Stimulated activated CD8-positive, alpha-beta memory T cell treated with anti-CD3 and anti-CD28 coated beads, Interleukin-12 subunit alpha, Interleukin-12 subunit beta, amount 100 ng/mL, for 4 hours (primary cell): ENCODE measurements around the gene HIPK4.
A peak's percentile ranks its signal among the peaks of the same experiment; 100 is the strongest.

ENCODE experiments used
- DNase-seq: peaks from one replicate; pipeline ENCODE4 v3.0.0-alpha.2; 2020; ENCODE audit warnings: low read depth

HIPK4 gene

DNA sequence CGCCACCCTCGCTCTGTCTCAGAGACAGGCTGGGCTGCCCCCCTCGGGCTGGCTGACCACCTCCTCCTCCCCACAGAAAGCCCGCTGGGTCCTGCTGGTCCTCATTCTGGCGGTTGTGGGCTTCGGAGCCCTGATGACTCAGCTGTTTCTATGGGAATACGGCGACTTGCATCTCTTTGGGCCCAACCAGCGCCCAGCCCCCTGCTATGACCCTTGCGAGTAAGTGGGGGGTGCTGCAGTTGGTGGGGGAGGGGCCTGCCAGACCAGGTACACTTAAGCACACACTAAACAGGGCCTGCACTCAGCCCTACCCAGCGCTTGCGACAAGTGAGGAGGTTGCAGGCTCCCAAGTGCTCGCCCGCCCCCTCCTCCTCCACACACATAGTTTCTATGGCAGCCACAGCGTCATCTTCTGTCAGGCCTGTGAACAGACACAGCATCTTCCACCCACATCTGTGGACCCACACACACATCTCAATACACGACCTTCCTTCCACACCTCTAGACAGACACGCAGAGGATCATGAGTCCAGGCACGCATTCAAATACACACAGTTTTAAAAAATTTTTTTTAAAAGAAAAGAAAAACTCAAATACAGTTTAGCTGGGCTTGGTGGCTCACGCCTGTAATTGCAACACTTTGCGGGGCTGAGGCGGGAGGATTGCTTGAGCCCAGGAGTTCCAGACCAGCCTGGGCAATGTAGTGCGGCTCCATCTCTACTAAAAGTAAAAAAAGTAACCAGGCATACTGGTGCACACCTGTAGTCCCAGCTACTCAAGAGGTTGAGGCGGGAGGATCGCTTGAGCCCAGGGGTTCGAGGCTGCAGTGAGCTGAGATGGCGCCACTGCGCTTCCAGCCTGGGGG, 23.1 kb downstream of the HIPK4 start:
- no peak for DNase-seq

DNA sequence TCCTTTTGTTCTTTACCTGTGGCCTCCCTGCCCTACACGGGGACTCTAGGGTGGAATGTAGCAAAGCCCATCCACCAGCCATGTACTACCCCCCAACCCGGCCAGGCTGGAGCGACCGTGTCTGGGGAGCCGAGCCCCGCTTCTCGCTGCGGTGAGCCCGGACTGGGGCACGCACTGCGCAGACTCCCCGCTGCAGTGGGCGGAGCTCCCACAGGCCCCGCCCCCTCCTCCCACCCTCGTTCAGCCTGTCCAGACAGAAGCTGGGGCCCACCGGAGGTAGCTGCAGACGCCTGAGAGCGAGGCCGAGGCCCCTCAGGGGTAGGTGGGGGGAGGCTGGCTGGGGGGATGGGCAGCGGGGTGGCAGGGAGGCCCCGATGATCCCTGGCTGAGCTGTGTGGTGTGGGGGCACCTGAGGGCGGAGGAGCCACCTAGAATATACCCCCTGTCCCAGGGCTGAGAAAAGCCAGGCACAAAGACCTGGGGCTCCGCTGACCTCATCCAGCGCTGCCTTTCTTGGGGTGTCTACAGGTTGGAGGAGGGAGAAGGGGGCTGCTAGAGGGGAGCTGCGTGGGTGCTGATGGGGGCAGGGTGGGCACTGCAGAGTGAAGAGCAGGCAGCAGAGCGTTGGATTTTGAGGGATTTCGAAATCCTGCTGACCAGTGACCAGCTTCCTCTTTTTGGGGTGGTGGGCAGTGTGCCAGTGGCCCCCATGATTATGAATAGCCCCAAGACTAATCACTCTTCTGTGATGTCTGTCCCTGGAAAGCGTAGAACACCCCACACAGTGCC, 24.2 kb downstream of the HIPK4 start:
- peak; percentile 19 for DNase-seq

DNA sequence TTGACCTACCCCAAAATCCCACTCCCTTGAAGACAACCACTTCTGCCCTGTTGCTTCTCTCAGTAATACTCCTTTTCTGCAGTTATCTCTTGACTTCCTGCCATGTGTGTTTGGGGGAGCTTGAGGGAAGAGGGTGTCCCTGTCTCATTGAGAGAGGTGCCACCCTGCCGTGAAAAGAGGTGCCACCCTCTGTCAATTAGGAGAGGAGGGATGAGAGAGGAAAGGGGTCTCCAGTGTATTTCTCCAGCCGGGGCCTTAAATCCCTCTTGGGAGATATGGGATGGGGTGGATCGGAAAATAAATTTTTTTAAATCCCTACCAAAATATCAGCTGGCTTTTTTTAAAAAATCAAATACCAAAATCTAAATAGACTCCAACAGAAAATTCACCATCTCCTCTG, 25.0 kb downstream of the HIPK4 start:
- no peak for DNase-seq

DNA sequence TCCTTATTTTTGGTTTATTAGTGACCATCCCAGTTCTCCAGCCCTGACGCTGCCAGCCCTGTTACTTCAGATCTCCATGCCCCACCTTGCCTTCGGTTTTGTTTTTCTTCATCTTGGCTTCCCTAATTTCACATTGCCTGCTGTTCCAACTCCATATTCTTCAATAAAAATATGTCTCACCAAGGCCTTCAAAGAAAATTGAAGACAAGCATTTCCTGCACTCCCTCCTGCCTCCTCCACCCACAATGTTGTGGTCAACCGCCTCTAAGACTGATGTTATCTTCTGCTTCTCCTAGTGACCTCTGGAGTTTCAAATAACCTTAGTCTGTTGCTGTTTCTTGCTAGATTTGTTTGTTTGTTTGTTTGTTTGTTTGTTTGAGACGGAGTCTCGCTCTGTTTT, 26.9 kb downstream of the HIPK4 start:
- no peak for DNase-seq

DNA sequence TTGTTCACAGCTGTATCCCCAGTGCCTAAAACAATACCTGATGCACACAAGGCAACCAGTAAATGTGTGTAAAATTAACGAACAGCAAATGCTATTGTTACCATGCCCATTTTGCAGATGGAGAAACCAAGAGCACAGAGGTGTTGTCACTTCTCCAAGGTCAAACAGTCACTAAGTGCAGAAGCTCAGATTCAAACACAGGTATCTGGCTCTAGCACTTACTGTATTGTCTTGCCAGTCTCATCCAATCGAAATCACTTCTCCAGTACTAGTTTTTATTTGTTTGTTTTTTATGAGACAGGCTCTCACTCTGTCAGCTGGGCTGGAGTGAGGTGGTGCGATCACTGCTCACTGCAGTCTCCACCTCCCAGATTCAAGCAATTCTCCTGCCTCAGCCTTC, 27.8 kb downstream of the HIPK4 start:
- no peak for DNase-seq

DNA sequence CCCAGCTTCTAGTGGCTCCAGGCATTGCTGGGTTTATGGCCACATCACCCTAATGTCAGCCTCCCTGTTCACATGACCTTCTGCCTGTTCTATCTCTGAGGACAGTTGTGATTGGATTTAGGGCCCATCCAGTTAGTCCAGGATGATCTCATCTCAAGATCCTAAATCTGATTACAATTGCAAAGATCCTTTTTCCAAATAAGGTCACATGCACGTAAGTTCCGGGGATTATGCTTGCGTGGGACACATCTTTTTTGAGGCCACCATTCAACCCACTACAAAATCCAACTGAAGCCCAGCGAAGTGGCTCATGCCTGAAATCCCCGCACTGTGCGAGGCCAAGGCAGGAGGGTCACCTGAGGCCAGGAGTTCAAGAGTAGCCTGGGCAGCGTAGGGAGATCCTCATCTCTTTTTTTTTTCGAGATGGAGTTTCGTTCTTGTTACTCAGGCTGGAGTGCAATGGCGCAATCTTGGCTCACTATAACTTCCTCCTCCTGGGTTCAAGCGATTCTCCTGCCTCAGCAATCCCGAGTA, 29.2 kb downstream of the HIPK4 start:
- DNase-seq = no peak

DNA sequence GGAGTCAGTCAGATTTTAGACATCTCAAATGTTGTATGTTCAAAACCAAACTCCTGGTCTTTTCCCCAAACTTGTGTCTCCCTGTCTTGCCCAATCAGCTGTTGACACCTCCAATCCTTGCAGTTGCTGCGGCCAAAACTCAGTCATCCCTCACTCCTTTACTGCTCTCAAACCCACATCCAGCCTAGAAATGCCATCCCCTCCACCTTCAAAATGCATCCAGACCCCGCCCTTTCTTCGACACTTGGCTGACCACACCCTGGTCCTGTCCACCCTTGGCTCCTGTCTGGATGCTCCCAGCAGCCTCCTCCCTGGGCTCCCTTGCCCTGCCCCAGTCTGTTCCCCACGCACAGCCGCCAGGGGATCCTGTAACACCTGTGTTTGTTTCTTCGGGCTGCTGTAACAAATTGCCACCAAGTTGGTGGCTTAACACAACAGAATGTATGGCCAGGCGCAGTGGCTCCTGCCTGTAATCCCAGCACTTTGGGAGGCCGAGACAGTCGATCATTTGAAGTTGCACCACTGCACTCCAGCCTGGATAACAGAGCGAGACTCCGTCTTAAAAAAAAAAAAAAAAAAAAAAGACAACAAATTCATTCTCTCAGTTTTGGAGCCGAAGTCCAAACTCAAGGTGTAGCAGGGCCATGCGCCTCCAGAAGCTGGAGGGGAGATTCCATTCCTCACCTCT, 29.8 kb downstream of the HIPK4 start:
- no peak for DNase-seq

DNA sequence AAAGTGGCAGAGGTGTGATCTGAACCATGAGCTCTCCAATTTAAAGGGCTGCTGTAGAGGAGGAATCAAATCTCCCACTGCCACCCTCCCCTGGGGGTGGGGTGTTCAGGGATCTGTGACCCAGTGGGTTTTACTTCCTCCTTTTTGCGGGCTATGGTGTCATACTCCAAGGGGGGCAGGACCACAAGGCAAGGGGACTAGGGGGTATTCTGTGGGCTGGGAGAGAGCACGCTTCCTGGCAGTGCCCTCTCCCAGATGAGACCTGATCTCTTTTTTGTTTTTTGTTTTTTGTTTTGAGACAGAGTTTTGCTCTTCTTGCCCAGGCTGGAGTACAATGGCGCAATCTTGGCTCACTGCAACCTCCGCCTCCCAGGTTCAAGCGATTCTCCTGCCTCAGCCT, 31.2 kb downstream of the HIPK4 start:
- DNase-seq = no peak

DNA sequence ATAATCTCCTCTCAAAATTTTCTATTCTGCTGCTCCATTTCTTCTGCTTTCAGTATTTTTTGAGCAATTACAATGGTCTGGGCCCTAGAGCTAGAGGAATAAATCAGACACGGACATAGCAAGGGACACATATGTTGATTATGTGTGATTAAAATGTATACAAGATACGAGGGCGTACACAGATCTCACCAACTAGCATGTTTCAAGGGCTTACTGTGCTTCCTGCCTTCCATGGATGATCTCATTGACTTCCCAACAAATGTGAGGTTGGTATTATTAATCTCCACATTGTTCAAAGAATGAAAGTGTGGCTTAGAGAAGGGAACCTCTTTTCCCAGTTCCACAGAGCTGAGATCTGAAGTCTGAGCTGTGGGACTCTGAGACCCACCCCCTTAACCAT, 32.3 kb downstream of the HIPK4 start:
- no peak for DNase-seq

DNA sequence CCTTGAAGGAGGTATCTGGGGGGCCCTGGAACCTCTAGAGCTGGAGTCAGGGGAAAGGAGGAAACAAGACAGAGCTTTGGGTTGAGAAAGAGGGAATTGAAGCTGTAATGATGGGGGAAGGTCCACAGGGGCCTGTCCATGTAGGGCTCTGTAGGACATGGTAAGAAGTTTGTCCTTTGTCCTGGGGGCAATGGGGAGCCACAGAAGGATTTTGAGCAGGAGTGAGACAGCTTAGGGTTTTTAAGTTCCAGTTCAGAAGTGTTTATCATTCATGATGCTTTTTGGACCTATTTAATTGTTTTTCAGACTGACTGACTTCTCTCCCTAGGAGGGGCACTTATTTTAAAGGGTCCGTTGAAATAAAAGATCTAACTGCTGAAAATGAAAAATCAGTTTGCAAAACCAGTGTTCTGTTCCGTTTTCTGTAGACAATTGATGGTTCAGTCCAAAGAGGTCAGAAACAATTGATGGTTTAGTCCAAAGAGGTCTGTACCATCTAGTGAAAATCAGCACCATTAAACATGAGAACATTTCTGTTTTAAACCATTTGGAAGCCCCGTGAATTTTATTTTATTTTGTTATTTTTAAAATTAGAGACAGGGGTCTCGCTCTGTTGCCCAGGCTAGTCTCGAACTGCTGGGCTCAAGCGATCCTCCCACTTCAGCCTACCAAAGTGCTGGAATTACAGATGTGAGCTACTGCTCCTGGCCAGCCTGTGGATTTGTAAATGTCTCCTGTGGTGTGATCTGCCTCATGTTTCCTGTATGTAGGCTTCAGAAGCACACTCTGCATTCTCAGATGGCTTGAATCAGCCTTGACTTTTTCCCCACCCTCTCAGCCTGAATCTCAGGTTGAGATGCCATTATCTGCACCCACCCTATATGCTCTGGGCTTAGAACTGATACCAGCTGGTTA, 33.0 kb downstream of the HIPK4 start:
- DNase-seq = no peak

DNA sequence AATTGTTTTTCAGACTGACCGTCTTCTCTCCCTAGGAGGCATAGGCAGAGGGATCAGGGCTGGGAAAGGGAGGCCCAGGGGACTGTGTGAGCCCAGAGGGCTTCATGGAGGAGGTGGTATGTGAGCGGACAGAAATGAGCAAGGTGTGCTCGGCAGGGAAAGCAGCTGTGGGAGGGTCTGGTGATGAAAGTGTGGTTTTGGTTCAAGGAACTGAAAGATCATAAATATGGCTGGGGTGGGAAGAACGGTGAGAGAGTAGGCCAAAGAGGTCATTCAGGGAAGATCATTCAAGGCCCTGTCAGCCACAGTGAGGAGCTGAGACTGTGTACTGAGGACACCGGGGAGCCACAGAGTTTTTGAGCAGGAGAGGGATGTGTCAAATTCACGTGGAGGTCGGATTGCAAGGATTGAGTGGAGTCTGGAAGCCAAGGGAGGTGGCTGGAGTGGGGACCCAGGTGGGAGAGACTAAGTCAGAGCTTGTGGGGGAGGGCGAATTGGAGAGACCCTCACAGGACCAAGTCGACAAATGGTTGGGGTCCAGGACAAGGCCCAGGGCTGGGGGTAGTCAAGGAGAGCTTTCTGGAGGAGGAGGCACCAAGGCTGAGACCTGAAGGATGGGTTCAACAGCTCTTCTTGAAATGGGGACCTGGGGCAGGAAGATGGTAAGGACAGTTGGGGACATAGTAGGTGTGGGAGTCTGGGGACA, 33.9 kb downstream of the HIPK4 start:
- DNase-seq = no peak

DNA sequence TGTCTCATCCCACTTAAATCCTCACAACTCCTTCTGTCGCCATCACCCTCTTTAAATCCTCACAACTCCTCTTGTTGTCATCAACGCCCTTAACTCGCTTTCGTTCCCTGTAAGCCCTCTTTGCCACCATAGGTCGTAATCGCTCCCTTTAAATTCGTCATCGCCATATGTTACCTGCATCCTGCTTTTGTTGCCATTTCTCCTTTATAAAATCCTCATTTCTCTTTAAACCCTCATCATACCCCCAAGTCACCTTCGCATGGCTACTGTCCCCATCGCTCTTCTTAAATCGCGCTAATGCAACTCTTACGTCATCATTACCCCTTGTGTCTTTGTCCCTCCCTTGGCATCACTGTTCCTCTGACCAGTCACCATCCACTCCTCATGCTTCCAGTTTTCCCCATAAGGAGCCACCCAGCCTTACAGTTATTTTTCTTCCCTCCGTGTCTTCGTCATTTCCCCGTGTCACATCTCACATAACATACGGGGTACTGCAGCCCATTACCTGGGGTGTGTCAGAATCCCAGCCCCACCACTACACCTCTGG, 40.9 kb downstream of the HIPK4 start:
- DNase-seq = no peak

DNA sequence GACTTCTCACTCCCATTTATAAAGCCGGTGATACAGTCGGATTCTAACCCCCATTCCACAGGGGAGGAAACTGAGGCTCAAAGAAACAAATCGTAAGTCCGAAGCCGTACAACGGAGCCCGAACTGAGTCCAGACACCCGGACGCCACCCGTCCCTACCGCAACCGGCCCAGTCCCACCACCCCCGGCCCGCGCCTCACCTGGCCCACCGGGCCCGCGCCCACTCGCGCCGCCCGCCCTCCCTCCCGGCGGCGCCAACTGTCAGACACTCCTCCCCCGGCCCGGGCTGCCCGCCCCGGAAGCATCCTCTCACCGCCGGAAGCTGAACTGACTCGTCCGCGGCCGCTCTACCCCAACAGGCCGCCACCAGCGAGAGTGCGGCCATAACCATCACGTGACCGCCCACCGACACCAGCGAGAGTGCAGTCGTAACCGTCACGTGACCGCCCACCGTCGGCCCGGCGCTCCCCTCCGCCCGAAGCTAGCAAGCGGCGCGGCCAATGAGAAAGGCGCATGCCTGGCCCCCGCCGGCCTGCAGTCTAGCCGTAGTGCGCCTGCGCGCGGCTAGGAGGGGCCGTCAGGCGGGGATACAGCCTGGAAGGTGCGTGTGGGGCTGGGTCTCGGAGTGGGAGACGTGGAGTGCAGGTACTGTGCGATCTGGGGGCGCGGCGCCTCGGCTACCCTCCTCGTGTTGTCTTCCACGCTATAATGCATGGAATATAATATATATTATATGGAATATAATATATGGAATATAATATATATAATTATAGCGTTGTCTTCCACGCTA, 41.7 kb downstream of the HIPK4 start, which contains the start of the genes C19orf47 and PLD3:
Gene C19orf47 (minus strand): TSS at position 273 of the 789 bp plus-strand sequence. CDS start 6,540 bp downstream, outside the sequence.
Gene PLD3 (plus strand): TSS at position 571 of the 789 bp plus-strand sequence. CDS start 17,789 bp downstream, outside the sequence.
- peak; percentile 98 for DNase-seq

DNA sequence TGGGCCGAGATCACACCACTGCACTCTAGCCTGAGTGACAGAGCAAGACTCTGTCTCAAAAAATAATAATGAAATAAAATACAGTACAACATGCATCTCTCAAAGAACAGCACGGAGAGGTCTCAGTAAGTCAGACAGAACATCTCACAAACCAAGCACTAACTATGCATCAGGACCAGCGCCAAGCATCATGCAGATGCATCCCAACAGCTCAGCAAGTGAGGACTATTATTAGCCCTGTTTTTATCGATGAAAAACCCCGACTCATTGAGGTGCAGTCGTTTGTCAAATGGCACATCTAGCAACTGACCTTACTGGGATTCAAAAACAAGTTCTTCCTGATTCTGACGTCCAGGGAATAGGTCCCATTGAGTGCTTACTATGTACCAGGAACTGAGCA, 45.6 kb downstream of the HIPK4 start:
- DNase-seq = no peak

DNA sequence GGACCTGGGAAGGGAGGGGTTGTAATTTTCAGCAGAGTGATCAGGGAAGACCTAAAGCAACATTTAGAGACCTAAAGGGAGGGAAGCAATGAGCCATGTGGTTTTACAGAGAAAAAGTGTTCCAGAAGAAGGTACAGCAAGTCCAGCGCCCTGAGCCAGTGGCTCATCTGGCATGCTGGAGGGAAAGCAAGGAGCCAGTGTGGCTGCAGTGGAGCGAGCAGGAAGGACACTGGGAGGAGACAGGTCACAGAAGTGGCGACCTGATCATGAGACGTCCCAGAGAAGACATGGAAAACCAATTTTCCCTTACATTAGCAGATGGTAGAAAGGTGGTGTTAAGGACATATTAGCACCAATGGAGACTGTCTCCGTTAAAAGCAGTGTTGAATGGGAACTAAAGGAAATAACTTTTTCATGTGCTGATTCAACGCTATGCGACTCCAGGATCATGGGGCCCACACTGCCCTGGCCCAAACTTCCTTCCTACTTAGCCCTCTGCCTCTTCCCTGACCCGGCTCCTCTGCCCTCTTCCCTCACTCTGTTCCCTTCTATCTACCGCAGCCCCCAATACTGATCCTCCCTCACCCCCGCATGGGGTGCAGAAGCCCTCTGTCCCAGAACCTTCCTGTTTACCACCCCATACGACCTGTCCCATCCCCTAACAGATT, 47.2 kb downstream of the HIPK4 start:
- no peak for DNase-seq

DNA sequence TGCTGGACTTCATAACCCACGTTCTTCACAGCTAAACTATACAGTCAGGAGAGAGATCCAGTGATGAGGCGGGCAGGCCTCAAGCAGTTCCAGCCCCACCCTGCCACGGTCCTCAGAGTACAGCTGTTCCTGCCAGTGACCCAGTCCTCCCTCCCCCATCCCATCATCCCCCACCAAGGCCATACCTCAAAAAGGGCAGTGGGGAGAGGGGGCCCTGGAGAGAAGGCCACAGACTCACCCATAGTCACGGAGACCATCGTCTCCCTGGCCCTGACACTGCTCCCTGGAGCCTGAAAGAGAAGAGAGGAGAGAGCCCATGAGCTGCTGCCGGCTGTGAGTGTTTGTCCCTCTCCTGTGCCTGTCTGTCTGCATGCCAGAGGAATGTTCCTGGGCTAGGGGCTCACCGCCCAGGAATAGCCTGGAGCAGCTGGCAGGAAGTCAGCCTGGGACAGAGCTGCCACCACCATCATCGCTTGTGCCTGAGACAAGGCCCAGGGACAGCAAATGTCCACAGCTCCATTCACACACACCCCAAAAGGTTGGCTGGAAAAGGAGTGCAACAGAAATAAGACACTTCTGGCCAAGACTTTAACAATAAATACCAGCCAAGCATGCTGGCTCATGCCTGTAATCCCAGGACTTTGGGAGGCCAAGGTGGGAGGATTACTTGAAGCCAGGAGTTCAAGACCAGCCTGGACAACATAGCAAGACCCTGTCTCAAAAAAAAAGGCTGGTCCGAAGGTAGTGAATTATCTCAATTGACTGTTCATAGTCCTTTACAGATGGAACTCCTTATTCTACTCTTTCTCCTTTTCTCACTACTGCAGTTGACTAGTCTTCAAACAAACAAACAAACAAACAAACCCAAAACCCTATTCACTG, 48.1 kb downstream of the HIPK4 start:
- DNase-seq = no peak

DNA sequence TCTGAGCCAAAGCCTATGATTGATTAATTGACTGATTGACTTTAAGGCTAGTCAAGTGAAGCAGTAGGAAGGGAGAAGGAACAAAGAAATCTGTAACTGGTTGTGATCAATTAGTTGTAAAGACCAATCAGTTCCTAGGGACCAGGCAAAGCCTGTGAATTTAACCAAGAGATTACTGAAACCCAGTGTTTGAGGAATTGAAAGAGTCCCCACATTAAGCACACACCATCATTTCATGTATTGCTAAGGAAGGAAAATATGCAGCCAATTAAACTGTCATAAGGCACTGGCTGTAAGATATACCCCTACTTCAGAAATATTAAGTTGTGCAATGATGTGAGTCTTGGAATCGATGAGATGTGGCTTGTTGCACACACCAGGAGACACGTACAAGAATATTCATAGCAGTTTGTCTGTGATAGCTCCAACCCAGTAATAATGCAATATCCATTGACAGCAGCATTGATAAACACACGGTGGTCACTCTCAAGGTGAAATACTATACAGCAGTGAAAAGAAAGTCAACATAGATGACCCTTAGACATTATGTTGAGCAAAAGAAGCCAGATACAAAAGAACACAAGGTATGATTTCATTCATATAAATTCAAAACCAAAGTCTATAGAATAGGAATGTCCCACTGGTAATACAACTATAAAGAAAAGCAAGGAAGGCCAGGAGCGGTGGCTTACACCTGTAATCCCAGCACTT, 50.8 kb downstream of the HIPK4 start:
- DNase-seq = no peak
